ENCODE data around the gene HS6ST2.

HS6ST2 gene

GRCh38 chrX:132842460-132843238, 115.8 kb downstream of the HS6ST2 start:
- no peak overlapping the region for H3K27ac ChIP-seq
- no peak for TF ChIP-seq EZH2 (IDR thresholded peaks at IDR 0.05)
- TF ChIP-seq POLR2AphosphoS5 (IDR thresholded peaks at IDR 0.05; ENCODE audit: borderline replicate concordance, low read depth, low read length) = no peak
- TF ChIP-seq FOXP2 (optimal IDR thresholded peaks at IDR 0.05; ENCODE audit: control extremely low read depth, extremely low read length, insufficient read depth) = no peak
- no peak overlapping the region for H3K4me3 ChIP-seq
- no peak for DNase-seq (ENCODE audit: low read depth, low spot score)
- no peak overlapping the region for H3K9ac ChIP-seq (ENCODE audit: insufficient read length)
- no peaks in the 10 kb centered on the region for H3K36me3 ChIP-seq (ENCODE audit: insufficient read depth, low read length)
- no peaks in the 10 kb centered on the region for H3K9me3 ChIP-seq (ENCODE audit: low read depth, low read length)

- peak overlapping the region; percentile 70 for H3K4me3 ChIP-seq
- H3K36me3 ChIP-seq (ENCODE audit: insufficient read depth, low read length) = no peaks in the 10 kb centered on the region
- TF ChIP-seq FOXP2 (optimal IDR thresholded peaks at IDR 0.05; ENCODE audit: control extremely low read depth, extremely low read length, insufficient read depth) (no peak), EZH2 (IDR thresholded peaks at IDR 0.05) (no peak), POLR2AphosphoS5 (IDR thresholded peaks at IDR 0.05; ENCODE audit: borderline replicate concordance, low read depth, low read length) (no peak)
- peak; percentile 37 for DNase-seq (ENCODE audit: low read depth, low spot score)
- H3K9ac ChIP-seq (ENCODE audit: insufficient read length) = peak overlapping the region; percentile 25
- no peaks in the 10 kb centered on the region for H3K9me3 ChIP-seq (ENCODE audit: low read depth, low read length)
- H3K27ac ChIP-seq = peak overlapping the region; percentile 92
Observed at GRCh38 chrX:132837967-132838366, 120.5 kb downstream of the HS6ST2 start.

DNA sequence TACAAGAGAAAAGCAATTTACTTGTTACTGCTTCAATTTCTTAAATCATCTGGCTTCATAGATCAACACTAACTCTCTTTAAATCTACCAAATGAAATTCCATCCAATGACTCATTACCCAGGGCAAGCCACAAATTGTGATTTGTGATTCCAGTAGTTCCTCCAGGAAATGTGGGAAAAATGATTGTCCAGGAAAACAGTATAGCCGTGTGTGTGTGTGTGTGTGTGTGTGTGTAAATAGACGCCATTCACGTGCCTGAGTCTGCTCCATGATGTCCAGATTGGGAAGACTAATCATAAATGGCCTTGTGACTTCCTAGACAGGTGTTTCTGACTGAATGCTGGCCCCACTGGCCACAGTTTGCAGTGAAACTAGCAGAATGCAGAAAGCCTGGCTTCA, 121.3 kb downstream of the HS6ST2 start:
- Histone ChIP-seq H3K9ac (ENCODE audit: insufficient read length) (no peak overlapping the region), H3K4me3 (peak overlapping the region; percentile 16; the same call in 1 of the 2 replicates), H3K9me3 (ENCODE audit: low read depth, low read length) (no peaks in the 10 kb centered on the region), H3K27ac (no peak overlapping the region), H3K36me3 (ENCODE audit: insufficient read depth, low read length) (no peaks in the 10 kb centered on the region)
- no peak for DNase-seq (ENCODE audit: low read depth, low spot score)
- no peak for TF ChIP-seq EZH2 (IDR thresholded peaks at IDR 0.05)
- no peak for TF ChIP-seq POLR2AphosphoS5 (IDR thresholded peaks at IDR 0.05; ENCODE audit: borderline replicate concordance, low read depth, low read length)
- TF ChIP-seq FOXP2 (optimal IDR thresholded peaks at IDR 0.05; ENCODE audit: control extremely low read depth, extremely low read length, insufficient read depth) = no peak

GRCh38 chrX:132836471-132836870, 122.0 kb downstream of the HS6ST2 start:
- H3K4me3 ChIP-seq = no peak overlapping the region
- H3K27ac ChIP-seq = no peak overlapping the region
- H3K36me3 ChIP-seq (ENCODE audit: insufficient read depth, low read length) = no peaks in the 10 kb centered on the region
- TF ChIP-seq FOXP2 (optimal IDR thresholded peaks at IDR 0.05; ENCODE audit: control extremely low read depth, extremely low read length, insufficient read depth) (no peak), POLR2AphosphoS5 (IDR thresholded peaks at IDR 0.05; ENCODE audit: borderline replicate concordance, low read depth, low read length) (no peak), EZH2 (IDR thresholded peaks at IDR 0.05) (no peak)
- H3K9ac ChIP-seq (ENCODE audit: insufficient read length) = no peak overlapping the region
- DNase-seq (ENCODE audit: low read depth, low spot score) = no peak
- no peaks in the 10 kb centered on the region for H3K9me3 ChIP-seq (ENCODE audit: low read depth, low read length)

GRCh38 chrX:132834741-132835140, 123.7 kb downstream of the HS6ST2 start:
- no peak for DNase-seq (ENCODE audit: low read depth, low spot score)
- no peaks in the 10 kb centered on the region for H3K36me3 ChIP-seq (ENCODE audit: insufficient read depth, low read length)
- no peak overlapping the region for H3K27ac ChIP-seq
- no peak overlapping the region for H3K4me3 ChIP-seq
- TF ChIP-seq POLR2AphosphoS5 (IDR thresholded peaks at IDR 0.05; ENCODE audit: borderline replicate concordance, low read depth, low read length) (no peak), EZH2 (IDR thresholded peaks at IDR 0.05) (no peak), FOXP2 (optimal IDR thresholded peaks at IDR 0.05; ENCODE audit: control extremely low read depth, extremely low read length, insufficient read depth) (no peak)
- no peaks in the 10 kb centered on the region for H3K9me3 ChIP-seq (ENCODE audit: low read depth, low read length)
- H3K9ac ChIP-seq (ENCODE audit: insufficient read length) = no peak overlapping the region

- Histone ChIP-seq H3K9me3 (ENCODE audit: low read depth, low read length) (no peaks in the 10 kb centered on the region), H3K36me3 (ENCODE audit: insufficient read depth, low read length) (no peaks in the 10 kb centered on the region)
Observed at GRCh38 chrX:132834109-132834508, 124.3 kb downstream of the HS6ST2 start.

GRCh38 chrX:132833373-132833772, 125.1 kb downstream of the HS6ST2 start:
- no peak for TF ChIP-seq POLR2AphosphoS5 (IDR thresholded peaks at IDR 0.05; ENCODE audit: borderline replicate concordance, low read depth, low read length)
- TF ChIP-seq EZH2 (IDR thresholded peaks at IDR 0.05) = no peak
- TF ChIP-seq FOXP2 (optimal IDR thresholded peaks at IDR 0.05; ENCODE audit: control extremely low read depth, extremely low read length, insufficient read depth) = no peak
- H3K4me3 ChIP-seq = no peak overlapping the region
- no peak overlapping the region for H3K27ac ChIP-seq
- H3K36me3 ChIP-seq (ENCODE audit: insufficient read depth, low read length) = no peaks in the 10 kb centered on the region
- H3K9ac ChIP-seq (ENCODE audit: insufficient read length) = no peak overlapping the region
- no peaks in the 10 kb centered on the region for H3K9me3 ChIP-seq (ENCODE audit: low read depth, low read length)
- DNase-seq (ENCODE audit: low read depth, low spot score) = no peak

More at GRCh38 chrX:132834109-132834508, 124.3 kb downstream of the HS6ST2 start:
- H3K4me3 ChIP-seq = no peak overlapping the region
- no peak for DNase-seq (ENCODE audit: low read depth, low spot score)
- TF ChIP-seq FOXP2 (optimal IDR thresholded peaks at IDR 0.05; ENCODE audit: control extremely low read depth, extremely low read length, insufficient read depth) (no peak), POLR2AphosphoS5 (IDR thresholded peaks at IDR 0.05; ENCODE audit: borderline replicate concordance, low read depth, low read length) (no peak), EZH2 (IDR thresholded peaks at IDR 0.05) (no peak)
- no peak overlapping the region for H3K27ac ChIP-seq
- H3K9ac ChIP-seq (ENCODE audit: insufficient read length) = no peak overlapping the region

- no peak overlapping the region for H3K4me3 ChIP-seq
- no peaks in the 10 kb centered on the region for H3K9me3 ChIP-seq (ENCODE audit: low read depth, low read length)
- no peak overlapping the region for H3K9ac ChIP-seq (ENCODE audit: insufficient read length)
- no peak overlapping the region for H3K27ac ChIP-seq
- no peak for DNase-seq (ENCODE audit: low read depth, low spot score)
- no peak for TF ChIP-seq FOXP2 (optimal IDR thresholded peaks at IDR 0.05; ENCODE audit: control extremely low read depth, extremely low read length, insufficient read depth)
- no peak for TF ChIP-seq POLR2AphosphoS5 (IDR thresholded peaks at IDR 0.05; ENCODE audit: borderline replicate concordance, low read depth, low read length)
- no peak for TF ChIP-seq EZH2 (IDR thresholded peaks at IDR 0.05)
- no peaks in the 10 kb centered on the region for H3K36me3 ChIP-seq (ENCODE audit: insufficient read depth, low read length)
Observed at GRCh38 chrX:132831336-132831973, 127.0 kb downstream of the HS6ST2 start.

Data from SK-N-MC (cell line).